ENCODE measurements around the gene NOXO1. TPM values are rescaled to one million over a fixed set of nuclear protein-coding genes. Genes with fewer than 3 reads are reported as not detected.
A peak's percentile ranks its signal among the peaks of the same experiment; 100 is the strongest.

NOXO1 gene
- total and polyA plus RNA-seq, 9 of the 15 experiments (the other 6 are each of a cell fraction or from before 2014, with no cell fraction given), result not detected

DNA sequence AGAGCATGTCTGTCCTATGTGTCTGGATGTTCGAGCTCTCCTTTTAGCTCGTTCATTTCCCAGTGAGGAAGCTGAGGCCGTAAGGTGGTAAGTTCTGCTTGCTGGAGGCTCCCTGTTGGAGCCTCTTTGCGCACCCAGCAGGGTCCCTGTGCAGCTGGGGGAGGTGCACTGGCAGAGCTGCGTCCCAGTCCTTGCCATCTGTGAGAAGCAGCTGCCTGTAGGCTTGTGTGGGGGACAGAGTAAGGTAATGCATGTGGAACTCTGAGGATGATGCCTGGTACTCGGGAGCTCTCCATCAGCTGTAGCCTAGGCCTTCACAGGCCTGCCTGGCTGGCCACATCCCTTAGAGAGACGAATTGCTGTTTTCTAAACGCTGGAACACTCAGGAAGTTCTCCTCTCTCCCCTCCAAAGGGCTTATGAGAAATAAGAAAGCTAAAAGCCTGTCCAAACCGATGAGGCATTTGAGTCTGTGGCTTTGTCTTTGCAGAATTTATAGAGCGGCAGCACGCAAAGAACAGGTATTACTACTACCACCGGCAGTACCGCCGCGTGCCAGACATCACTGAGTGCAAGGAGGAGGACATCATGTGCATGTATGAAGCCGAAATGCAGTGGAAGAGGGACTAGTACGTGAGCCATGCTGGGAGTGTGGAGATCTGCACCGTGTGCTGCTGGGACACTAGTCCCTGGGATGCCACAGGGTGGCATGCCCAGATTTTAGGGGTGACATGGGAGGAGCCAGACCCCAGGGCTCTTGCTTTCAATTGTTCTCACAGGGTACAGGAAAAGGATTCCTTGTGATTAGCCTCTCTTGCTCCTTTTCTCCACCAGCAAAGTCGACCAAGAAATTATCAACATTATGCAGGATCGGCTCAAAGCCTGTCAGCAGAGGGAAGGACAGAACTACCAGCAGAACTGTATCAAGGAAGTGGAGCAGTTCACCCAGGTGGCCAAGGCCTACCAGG, 20.3 kb downstream of the NOXO1 start (continued):
- TF ChIP-seq MYBL2 (IDR thresholded peaks at IDR 0.05; ENCODE audit: low read depth) (no peak), MYBL2 (CRISPR knock-in tag; IDR thresholded peaks at IDR 0.05; ENCODE audit: borderline replicate concordance) (no peak), PTBP1 (IDR thresholded peaks at IDR 0.05; ENCODE audit: low read depth, low read length) (0 out of 2 replicates have a peak, but pooled peaks have one; percentile 39), CBX1 (IDR thresholded peaks at IDR 0.05; ENCODE audit: low read depth) (peak; percentile 39; the same call in 1 of the 2 replicates), FOXP1 (CRISPR knock-in tag; IDR thresholded peaks at IDR 0.05) (peak; percentile 68; the same call in 1 of the 2 replicates), PML (IDR thresholded peaks at IDR 0.05; ENCODE audit: low read length) (peak; percentile 76), KDM1A (IDR thresholded peaks at IDR 0.05) (peak in 1 of 2 experiments; percentile 29; a peak in 2 of 4 replicates), RBFOX2 (IDR thresholded peaks at IDR 0.05; ENCODE audit: low read depth, low read length) (peak; percentile 58), FOS (IDR thresholded peaks at IDR 0.05; ENCODE audit: extremely low read depth, insufficient read length) (no peak), KLF1 (tag; IDR thresholded peaks at IDR 0.05) (0 out of 2 replicates have a peak, but pooled peaks have one; percentile 23), PTRF (tag; IDR thresholded peaks at IDR 0.05) (no peak), CCAR2 (IDR thresholded peaks at IDR 0.05; ENCODE audit: low read depth, low read length) (0 out of 2 replicates have a peak, but pooled peaks have one; percentile 29), PPARD (CRISPR knock-in tag; IDR thresholded peaks at IDR 0.05) (no peak), THRB (CRISPR knock-in tag; conservative IDR thresholded peaks at IDR 0.05) (peak; percentile 97), ESRRB (CRISPR knock-in tag; IDR thresholded peaks at IDR 0.05; ENCODE audit: borderline replicate concordance) (peak; percentile 88; the same call in 1 of the 2 replicates), MAX (CRISPR knock-in tag; IDR thresholded peaks at IDR 0.05) (peak; percentile 61; the same call in 1 of the 2 replicates), PRMT5 (CRISPR knock-in tag; IDR thresholded peaks at IDR 0.05) (no peak), CAMTA2 (CRISPR knock-in tag; conservative IDR thresholded peaks at IDR 0.05) (0 out of 2 replicates have a peak, but pooled peaks have one; percentile 58)
- TF ChIP-seq, protein P1, sequence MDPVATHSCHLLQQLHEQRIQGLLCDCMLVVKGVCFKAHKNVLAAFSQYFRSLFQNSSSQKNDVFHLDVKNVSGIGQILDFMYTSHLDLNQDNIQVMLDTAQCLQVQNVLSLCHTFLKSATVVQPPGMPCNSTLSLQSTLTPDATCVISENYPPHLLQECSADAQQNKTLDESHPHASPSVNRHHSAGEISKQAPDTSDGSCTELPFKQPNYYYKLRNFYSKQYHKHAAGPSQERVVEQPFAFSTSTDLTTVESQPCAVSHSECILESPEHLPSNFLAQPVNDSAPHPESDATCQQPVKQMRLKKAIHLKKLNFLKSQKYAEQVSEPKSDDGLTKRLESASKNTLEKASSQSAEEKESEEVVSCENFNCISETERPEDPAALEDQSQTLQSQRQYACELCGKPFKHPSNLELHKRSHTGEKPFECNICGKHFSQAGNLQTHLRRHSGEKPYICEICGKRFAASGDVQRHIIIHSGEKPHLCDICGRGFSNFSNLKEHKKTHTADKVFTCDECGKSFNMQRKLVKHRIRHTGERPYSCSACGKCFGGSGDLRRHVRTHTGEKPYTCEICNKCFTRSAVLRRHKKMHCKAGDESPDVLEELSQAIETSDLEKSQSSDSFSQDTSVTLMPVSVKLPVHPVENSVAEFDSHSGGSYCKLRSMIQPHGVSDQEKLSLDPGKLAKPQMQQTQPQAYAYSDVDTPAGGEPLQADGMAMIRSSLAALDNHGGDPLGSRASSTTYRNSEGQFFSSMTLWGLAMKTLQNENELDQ (CRISPR knock-in tag; IDR thresholded peaks at IDR 0.05; ENCODE audit: borderline replicate concordance), result no peak
- TF ChIP-seq, protein P2, sequence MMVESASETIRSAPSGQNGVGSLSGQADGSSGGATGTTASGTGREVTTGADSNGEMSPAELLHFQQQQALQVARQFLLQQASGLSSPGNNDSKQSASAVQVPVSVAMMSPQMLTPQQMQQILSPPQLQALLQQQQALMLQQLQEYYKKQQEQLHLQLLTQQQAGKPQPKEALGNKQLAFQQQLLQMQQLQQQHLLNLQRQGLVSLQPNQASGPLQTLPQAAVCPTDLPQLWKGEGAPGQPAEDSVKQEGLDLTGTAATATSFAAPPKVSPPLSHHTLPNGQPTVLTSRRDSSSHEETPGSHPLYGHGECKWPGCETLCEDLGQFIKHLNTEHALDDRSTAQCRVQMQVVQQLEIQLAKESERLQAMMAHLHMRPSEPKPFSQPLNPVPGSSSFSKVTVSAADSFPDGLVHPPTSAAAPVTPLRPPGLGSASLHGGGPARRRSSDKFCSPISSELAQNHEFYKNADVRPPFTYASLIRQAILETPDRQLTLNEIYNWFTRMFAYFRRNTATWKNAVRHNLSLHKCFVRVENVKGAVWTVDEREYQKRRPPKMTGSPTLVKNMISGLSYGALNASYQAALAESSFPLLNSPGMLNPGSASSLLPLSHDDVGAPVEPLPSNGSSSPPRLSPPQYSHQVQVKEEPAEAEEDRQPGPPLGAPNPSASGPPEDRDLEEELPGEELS (CRISPR knock-in tag; IDR thresholded peaks at IDR 0.05; ENCODE audit: borderline replicate concordance), result peak; percentile 58; the same call in 1 of the 2 replicates

Measured in K562 (cell line).